GM21529 (cell line): ENCODE measurements around the gene AGTRAP.

Source experiments
- ATAC-seq: cut with Tn5 transposase; IDR thresholded peaks from one replicate; pipeline ENCODE4 v1.9.1; 2021; ENCODE audit not compliant: unreplicated experiment

AGTRAP gene

DNA sequence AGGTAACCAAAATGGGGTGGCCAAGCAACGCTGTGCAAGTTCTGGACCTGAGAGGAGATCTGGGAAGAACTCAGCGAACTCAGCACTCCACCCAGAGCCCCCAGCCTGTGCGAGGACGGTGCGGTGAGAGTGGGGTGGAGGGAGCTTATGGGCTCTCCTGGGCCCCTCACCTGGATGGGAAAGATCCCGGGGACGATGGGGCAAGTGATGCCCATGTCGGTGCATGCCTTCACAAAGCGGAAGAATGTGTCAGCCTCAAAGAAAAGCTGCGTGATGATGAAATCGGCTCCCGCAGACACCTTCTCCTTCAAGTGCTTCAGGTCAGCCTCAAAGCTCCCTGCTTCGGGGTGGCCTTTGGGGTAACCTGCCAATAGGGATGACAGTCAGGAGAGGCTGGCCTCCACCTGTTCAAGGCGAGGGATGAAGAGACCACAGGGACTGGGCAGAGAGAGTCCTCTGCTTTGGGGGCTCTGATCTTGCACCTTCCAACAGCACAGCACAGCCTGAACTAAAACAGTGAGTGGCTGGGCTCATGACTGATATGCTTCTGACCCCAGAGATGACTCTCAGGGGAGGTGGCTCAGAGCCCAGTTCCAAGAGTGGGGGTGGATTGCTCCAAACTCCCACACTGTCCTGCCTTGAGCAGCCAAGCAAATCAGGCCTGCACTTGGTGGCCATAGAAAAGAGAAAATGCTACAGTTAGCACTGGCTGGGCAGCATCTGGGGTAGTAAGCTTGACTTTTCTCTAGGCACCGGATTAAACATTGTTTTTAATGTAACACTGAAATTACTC, 60.3 kb downstream of the AGTRAP start:
- ATAC-seq, result no peak

DNA sequence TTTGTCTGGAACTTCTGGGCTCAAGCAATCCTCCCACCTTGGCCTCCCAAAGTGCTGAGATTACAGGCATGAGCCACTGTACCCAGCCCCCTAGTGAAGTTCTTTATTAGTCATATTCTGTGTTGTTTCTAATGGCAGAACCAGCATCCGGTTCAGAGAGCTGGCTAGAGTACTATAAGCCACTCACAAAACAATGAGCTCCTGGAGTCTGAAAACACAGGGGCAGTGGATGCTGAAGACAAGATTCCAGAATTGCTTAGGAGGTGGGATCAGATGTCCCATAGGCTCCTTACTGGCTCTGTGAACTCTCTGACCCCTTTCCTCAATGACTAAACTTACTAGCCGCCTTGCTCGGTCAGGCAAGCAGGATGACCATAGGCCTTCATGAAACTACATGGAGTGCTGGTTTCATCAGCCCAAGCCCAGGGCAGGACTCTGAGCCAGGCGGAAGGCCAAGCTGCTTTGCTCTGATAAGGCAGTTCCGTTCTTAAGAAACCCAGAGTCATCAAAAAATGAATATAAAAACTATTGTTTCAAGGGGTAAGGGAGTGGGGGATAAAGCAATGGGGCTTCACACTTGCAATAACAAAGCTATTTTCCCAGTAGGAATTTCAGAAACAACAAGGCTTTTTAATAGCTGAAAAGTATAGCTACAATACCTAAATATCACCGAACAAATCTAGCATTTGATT, 61.7 kb downstream of the AGTRAP start:
- no peak for ATAC-seq

DNA sequence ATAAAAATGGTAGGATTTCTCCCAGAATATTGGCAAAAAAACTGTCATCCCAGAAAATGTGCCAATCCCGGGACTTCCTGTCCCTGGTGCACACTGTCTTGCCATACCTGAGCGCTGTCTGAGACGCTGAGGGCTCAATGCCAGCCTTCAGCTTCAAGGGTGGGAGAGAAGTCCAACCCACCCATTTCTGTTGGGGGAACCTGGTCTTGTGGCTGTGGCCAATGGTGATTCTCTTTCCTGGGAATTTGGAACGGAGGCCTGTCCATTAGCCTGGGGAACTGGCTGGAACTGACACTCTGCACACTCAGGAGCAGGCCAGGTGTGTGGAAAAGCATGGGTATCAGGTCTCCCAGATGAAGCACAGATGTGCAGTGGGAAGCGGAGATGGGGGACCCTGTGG, 63.2 kb downstream of the AGTRAP start:
- no peak for ATAC-seq

DNA sequence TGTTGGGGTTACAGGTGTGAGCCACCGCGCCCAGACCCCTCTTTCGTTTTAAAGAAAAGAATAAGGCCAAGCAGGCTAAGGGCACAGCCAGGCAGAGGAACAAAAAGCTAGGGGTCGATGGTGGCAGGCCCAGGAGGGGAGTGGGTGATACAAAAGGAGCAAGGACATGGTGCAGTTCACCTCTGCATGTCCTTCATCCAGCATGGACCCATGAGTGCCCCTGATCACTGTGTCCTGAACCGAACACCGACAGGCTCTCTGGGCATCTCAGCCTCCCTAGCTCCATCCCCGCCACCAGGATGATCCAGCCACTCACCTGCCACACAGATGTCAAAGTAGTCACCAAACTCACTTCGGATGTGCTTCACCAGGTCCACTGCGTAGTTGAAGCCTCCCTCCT, 64.0 kb downstream of the AGTRAP start:
- no peak for ATAC-seq

DNA sequence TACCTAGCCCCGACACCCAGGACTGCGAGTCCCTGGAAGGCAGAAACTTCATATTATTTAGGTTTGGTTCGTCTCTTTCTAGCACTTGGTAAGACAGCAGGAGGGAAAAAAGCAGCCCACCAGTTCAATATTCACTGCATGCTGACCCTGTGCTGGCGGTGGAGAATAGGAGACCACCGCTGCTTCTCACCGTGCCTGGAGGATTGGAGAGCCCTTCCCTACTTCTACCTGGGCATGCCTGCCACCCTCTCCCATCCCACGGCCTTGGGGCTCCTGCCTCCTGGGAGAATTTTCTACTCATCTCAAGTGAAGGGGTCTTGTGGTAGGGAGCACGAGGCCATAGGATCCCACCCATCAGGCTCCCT, 64.4 kb downstream of the AGTRAP start:
- no peak for ATAC-seq
